Tibial nerve (tissue), 4 donors: ENCODE data around the gene IKZF4.

Source experiments
- CTCF ChIP-seq, 5 experiments: fragments of 200-600 bp in 3 of 5; fragments of 450-650 bp in 2 of 5; sonication (generic) in 3 of 5; IDR thresholded peaks; one replicate each; pipeline ENCODE4 v1.5.1; 2016 to 2019; ENCODE audit warnings: antibody characterized with exemption in 5 of 5, mild to moderate bottlenecking in 3 of 5, moderate library complexity in 2 of 5
- EP300 ChIP-seq, 2 donors: sonication (generic); formaldehyde crosslinking; IDR thresholded peaks; one replicate each; pipeline ENCODE4 v1.6.1; 2017; ENCODE audit warnings: antibody characterized with exemption in 2 of 2, mild to moderate bottlenecking in 1 of 2
- POLR2A ChIP-seq, 2 donors: fragments of 450-650 bp; IDR thresholded peaks; one replicate each; pipeline ENCODE4 v1.6.1; 2017; ENCODE audit warnings: antibody characterized with exemption in 2 of 2, mild to moderate bottlenecking in 2 of 2, moderate library complexity in 2 of 2

- TF ChIP-seq CTCF (IDR thresholded peaks at IDR 0.05) (no peak), POLR2A (IDR thresholded peaks at IDR 0.05) (no peak), EP300 (IDR thresholded peaks at IDR 0.05) (no peak)
Measured at GRCh38 chr12:56011509-56012090, 9.2 kb upstream of the IKZF4 start.
